ENCODE results near the gene LSM3. TPM values are rescaled to one million over a fixed set of nuclear protein-coding genes. Genes with fewer than 3 reads are reported as not detected.

Gene LSM3
- total and polyA plus RNA-seq, 9 of the 15 experiments (the other 6 are each of a cell fraction or from before 2014, with no cell fraction given): 33.8 to 203 (median 61.2) TPM

DNA sequence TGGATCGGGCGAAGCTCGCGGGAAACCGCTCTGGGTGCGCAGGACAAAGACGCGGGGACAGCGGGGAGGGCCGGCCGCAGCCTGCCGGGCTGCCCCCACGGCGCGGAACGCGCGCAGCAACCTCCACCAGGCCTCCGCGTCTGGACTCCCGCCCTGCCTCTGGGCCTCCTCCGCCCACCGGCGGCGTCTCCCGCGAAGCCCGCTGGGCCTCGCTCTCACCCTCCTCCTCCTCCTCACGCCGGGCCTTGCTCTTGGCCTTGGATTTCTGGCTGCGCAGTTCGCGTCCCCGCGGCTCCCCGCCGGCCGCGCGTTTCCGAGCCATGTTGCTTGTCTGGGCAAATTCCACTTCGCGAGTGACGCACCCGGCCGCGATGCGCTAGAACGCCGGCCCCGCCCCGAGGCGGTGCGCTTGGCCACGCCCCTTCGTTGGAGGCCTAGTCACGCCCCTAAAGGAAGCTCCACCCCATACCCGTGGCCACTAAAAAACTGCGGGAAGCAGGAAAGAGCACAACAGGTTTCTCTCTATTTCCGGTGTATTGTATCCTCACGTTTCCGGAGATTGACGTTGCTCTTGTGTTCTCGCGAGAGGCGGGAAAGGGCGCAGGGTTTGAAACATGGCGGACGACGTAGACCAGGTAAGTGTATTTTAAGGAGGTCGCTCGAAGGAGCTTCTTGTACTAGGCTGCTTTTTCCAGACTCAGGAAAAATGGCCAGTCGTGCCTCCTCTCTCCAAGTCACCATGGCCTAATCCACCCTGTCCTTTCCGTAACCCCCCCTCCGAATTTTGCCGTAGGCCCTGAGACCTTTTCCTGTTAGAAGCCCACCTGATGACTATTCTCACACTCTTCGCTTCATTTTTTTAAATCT, at the start of gene LSM3, which contains the start of gene XPC (continued):
- TF ChIP-seq FOXJ3 (CRISPR knock-in tag; IDR thresholded peaks at IDR 0.05): no peak
- peak; percentile 70; the same call in 1 of the 2 replicates for TF ChIP-seq ZNF263 (CRISPR knock-in tag; IDR thresholded peaks at IDR 0.05; ENCODE audit: borderline replicate concordance)
- TF ChIP-seq, protein P1, sequence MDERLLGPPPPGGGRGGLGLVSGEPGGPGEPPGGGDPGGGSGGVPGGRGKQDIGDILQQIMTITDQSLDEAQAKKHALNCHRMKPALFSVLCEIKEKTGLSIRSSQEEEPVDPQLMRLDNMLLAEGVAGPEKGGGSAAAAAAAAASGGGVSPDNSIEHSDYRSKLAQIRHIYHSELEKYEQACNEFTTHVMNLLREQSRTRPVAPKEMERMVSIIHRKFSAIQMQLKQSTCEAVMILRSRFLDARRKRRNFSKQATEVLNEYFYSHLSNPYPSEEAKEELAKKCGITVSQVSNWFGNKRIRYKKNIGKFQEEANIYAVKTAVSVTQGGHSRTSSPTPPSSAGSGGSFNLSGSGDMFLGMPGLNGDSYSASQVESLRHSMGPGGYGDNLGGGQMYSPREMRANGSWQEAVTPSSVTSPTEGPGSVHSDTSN (CRISPR knock-in tag; IDR thresholded peaks at IDR 0.05; ENCODE audit: low read depth): peak; percentile 30; the same call in 1 of the 2 replicates
- TF ChIP-seq, protein P1 (tag; conservative IDR thresholded peaks at IDR 0.05; ENCODE audit: low read depth): 0 out of 2 replicates have a peak, but pooled peaks have one; percentile 0
- TF ChIP-seq HLTF (IDR thresholded peaks at IDR 0.05): peak; percentile 83; the same call in 1 of the 2 replicates
- TF ChIP-seq, protein P2, sequence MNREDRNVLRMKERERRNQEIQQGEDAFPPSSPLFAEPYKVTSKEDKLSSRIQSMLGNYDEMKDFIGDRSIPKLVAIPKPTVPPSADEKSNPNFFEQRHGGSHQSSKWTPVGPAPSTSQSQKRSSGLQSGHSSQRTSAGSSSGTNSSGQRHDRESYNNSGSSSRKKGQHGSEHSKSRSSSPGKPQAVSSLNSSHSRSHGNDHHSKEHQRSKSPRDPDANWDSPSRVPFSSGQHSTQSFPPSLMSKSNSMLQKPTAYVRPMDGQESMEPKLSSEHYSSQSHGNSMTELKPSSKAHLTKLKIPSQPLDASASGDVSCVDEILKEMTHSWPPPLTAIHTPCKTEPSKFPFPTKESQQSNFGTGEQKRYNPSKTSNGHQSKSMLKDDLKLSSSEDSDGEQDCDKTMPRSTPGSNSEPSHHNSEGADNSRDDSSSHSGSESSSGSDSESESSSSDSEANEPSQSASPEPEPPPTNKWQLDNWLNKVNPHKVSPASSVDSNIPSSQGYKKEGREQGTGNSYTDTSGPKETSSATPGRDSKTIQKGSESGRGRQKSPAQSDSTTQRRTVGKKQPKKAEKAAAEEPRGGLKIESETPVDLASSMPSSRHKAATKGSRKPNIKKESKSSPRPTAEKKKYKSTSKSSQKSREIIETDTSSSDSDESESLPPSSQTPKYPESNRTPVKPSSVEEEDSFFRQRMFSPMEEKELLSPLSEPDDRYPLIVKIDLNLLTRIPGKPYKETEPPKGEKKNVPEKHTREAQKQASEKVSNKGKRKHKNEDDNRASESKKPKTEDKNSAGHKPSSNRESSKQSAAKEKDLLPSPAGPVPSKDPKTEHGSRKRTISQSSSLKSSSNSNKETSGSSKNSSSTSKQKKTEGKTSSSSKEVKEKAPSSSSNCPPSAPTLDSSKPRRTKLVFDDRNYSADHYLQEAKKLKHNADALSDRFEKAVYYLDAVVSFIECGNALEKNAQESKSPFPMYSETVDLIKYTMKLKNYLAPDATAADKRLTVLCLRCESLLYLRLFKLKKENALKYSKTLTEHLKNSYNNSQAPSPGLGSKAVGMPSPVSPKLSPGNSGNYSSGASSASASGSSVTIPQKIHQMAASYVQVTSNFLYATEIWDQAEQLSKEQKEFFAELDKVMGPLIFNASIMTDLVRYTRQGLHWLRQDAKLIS (CRISPR knock-in tag; IDR thresholded peaks at IDR 0.05): peak; percentile 95
- TF ChIP-seq KDM1A (IDR thresholded peaks at IDR 0.05): no peak
- no peak for TF ChIP-seq ZNF175 (CRISPR knock-in tag; IDR thresholded peaks at IDR 0.05; ENCODE audit: low read depth)
- TF ChIP-seq, protein P3, sequence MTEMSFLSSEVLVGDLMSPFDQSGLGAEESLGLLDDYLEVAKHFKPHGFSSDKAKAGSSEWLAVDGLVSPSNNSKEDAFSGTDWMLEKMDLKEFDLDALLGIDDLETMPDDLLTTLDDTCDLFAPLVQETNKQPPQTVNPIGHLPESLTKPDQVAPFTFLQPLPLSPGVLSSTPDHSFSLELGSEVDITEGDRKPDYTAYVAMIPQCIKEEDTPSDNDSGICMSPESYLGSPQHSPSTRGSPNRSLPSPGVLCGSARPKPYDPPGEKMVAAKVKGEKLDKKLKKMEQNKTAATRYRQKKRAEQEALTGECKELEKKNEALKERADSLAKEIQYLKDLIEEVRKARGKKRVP (CRISPR knock-in tag; IDR thresholded peaks at IDR 0.05): peak; percentile 61; the same call in 1 of the 2 replicates
- no peak for TF ChIP-seq ZNF408 (CRISPR knock-in tag; IDR thresholded peaks at IDR 0.05; ENCODE audit: low read depth)
- TF ChIP-seq, protein P4, sequence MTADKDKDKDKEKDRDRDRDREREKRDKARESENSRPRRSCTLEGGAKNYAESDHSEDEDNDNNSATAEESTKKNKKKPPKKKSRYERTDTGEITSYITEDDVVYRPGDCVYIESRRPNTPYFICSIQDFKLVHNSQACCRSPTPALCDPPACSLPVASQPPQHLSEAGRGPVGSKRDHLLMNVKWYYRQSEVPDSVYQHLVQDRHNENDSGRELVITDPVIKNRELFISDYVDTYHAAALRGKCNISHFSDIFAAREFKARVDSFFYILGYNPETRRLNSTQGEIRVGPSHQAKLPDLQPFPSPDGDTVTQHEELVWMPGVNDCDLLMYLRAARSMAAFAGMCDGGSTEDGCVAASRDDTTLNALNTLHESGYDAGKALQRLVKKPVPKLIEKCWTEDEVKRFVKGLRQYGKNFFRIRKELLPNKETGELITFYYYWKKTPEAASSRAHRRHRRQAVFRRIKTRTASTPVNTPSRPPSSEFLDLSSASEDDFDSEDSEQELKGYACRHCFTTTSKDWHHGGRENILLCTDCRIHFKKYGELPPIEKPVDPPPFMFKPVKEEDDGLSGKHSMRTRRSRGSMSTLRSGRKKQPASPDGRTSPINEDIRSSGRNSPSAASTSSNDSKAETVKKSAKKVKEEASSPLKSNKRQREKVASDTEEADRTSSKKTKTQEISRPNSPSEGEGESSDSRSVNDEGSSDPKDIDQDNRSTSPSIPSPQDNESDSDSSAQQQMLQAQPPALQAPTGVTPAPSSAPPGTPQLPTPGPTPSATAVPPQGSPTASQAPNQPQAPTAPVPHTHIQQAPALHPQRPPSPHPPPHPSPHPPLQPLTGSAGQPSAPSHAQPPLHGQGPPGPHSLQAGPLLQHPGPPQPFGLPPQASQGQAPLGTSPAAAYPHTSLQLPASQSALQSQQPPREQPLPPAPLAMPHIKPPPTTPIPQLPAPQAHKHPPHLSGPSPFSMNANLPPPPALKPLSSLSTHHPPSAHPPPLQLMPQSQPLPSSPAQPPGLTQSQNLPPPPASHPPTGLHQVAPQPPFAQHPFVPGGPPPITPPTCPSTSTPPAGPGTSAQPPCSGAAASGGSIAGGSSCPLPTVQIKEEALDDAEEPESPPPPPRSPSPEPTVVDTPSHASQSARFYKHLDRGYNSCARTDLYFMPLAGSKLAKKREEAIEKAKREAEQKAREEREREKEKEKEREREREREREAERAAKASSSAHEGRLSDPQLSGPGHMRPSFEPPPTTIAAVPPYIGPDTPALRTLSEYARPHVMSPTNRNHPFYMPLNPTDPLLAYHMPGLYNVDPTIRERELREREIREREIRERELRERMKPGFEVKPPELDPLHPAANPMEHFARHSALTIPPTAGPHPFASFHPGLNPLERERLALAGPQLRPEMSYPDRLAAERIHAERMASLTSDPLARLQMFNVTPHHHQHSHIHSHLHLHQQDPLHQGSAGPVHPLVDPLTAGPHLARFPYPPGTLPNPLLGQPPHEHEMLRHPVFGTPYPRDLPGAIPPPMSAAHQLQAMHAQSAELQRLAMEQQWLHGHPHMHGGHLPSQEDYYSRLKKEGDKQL (CRISPR knock-in tag; IDR thresholded peaks at IDR 0.05; ENCODE audit: borderline replicate concordance): 0 out of 2 replicates have a peak, but pooled peaks have one; percentile 85
- peak; percentile 98 for TF ChIP-seq SUPT5H (IDR thresholded peaks at IDR 0.05)

All from K562 (cell line).